PC-3 (cell line): ENCODE measurements around the gene TPO.

Source experiments
- CTCF ChIP-seq: fragments of 300-600 bp; sonication (generic); conservative IDR thresholded peaks from 2 replicates; pipeline ENCODE4 v1.5.1; 2017; ENCODE audit warnings: antibody characterized with exemption, low read depth, mild to moderate bottlenecking, low read length
- EZH2 ChIP-seq: fragments of 300-600 bp; sonication (generic); IDR thresholded peaks from one replicate; pipeline ENCODE4 v1.6.1; 2017; ENCODE audit warnings: antibody characterized with exemption, mild to moderate bottlenecking, low read length; ENCODE audit not compliant: unreplicated experiment
- EZH2phosphoT487 ChIP-seq: fragments of 300-600 bp; sonication (generic); IDR thresholded peaks from 2 replicates; pipeline ENCODE4 v1.6.1; 2018; ENCODE audit warnings: mild to moderate bottlenecking, antibody characterized with exemption, low read length, borderline replicate concordance

GRCh38 chr2:1366546-1367134, 46.6 kb upstream of the TPO start:
- TF ChIP-seq EZH2phosphoT487 (no peak), CTCF (no peak), EZH2 (no peak)
